HEK293 (cell line): ENCODE measurements around the gene MIA3.

Experiments
- BCL11A ChIP-seq: fragments of 450-650 bp; formaldehyde crosslinking; IDR thresholded peaks from 2 replicates; pipeline ENCODE4 v1.5.1; 2016; ENCODE audit warnings: low read depth, missing biosample characterization, missing genetic modification characterization
- BCL11B ChIP-seq: fragments of 450-650 bp; formaldehyde crosslinking; IDR thresholded peaks from 2 replicates; pipeline ENCODE4 v1.5.1; 2016; ENCODE audit warnings: low read depth, missing biosample characterization, missing genetic modification characterization
- CTCF ChIP-seq: fragments of 450-650 bp; formaldehyde crosslinking; IDR thresholded peaks from 2 replicates; pipeline ENCODE4 v1.5.1; 2016; ENCODE audit warnings: missing biosample characterization, missing genetic modification characterization
- KLF7 ChIP-seq: fragments of 450-650 bp; formaldehyde crosslinking; IDR thresholded peaks from 2 replicates; pipeline ENCODE4 v1.5.1; 2016; ENCODE audit warnings: missing biosample characterization, missing genetic modification characterization, borderline replicate concordance
- MEIS1 ChIP-seq: sonication (generic); formaldehyde crosslinking; IDR thresholded peaks from 2 replicates; pipeline ENCODE4 v1.8.1; 2022; ENCODE audit warnings: missing genetic modification reagents, mild to moderate bottlenecking, borderline replicate concordance
- OSR2 ChIP-seq: fragments of 450-650 bp; formaldehyde crosslinking; IDR thresholded peaks from 2 replicates; pipeline ENCODE4 v1.5.1; 2016; ENCODE audit warnings: missing biosample characterization, missing genetic modification characterization
- PATZ1 ChIP-seq: fragments of 450-650 bp; formaldehyde crosslinking; IDR thresholded peaks from 2 replicates; pipeline ENCODE4 v1.5.1; 2016; ENCODE audit warnings: missing biosample characterization, missing genetic modification characterization
- RBAK ChIP-seq: fragments of 450-650 bp; formaldehyde crosslinking; IDR thresholded peaks from 2 replicates; pipeline ENCODE4 v1.5.1; 2016; ENCODE audit warnings: missing biosample characterization, missing genetic modification characterization
- SCRT2 ChIP-seq: fragments of 450-650 bp; formaldehyde crosslinking; IDR thresholded peaks from 2 replicates; pipeline ENCODE4 v1.5.1; 2016; ENCODE audit warnings: missing biosample characterization, missing genetic modification characterization
- TSHZ1 ChIP-seq: fragments of 450-650 bp; formaldehyde crosslinking; IDR thresholded peaks from 2 replicates; pipeline ENCODE4 v1.5.1; 2016; ENCODE audit warnings: missing biosample characterization, missing genetic modification characterization, borderline replicate concordance
- YY2 ChIP-seq: fragments of 450-650 bp; formaldehyde crosslinking; IDR thresholded peaks from 2 replicates; pipeline ENCODE4 v1.5.1; 2016; ENCODE audit warnings: missing biosample characterization, missing genetic modification characterization
- ZBTB20 ChIP-seq: fragments of 450-650 bp; formaldehyde crosslinking; IDR thresholded peaks from 2 replicates; pipeline ENCODE4 v1.5.1; 2016; ENCODE audit warnings: missing biosample characterization, missing genetic modification characterization
- ZBTB48 ChIP-seq: fragments of 450-650 bp; formaldehyde crosslinking; IDR thresholded peaks from 2 replicates; pipeline ENCODE4 v1.5.1; 2016; ENCODE audit warnings: missing biosample characterization, missing genetic modification characterization
- ZEB2 ChIP-seq: fragments of 450-650 bp; formaldehyde crosslinking; IDR thresholded peaks from 2 replicates; pipeline ENCODE4 v1.5.1; 2016; ENCODE audit warnings: missing biosample characterization, missing genetic modification characterization
- ZNF138 ChIP-seq: fragments of 450-650 bp; formaldehyde crosslinking; IDR thresholded peaks from 2 replicates; pipeline ENCODE4 v1.5.1; 2016; ENCODE audit warnings: missing biosample characterization, missing genetic modification characterization, borderline replicate concordance
- ZNF2 ChIP-seq: fragments of 450-650 bp; formaldehyde crosslinking; IDR thresholded peaks from 2 replicates; pipeline ENCODE4 v1.5.1; 2016; ENCODE audit warnings: missing biosample characterization, missing genetic modification characterization
- ZNF221 ChIP-seq: fragments of 450-650 bp; formaldehyde crosslinking; IDR thresholded peaks from 2 replicates; pipeline ENCODE4 v1.5.1; 2017; ENCODE audit warnings: missing biosample characterization, missing genetic modification characterization, borderline replicate concordance
- ZNF23 ChIP-seq: fragments of 450-650 bp; formaldehyde crosslinking; IDR thresholded peaks from 2 replicates; pipeline ENCODE4 v1.5.1; 2016; ENCODE audit warnings: missing biosample characterization, missing genetic modification characterization, borderline replicate concordance
- ZNF302 ChIP-seq: fragments of 450-650 bp; formaldehyde crosslinking; IDR thresholded peaks from 2 replicates; pipeline ENCODE4 v1.5.1; 2016; ENCODE audit warnings: missing biosample characterization, missing genetic modification characterization, low read depth
- ZNF354C ChIP-seq: fragments of 450-650 bp; formaldehyde crosslinking; IDR thresholded peaks from 2 replicates; pipeline ENCODE4 v1.5.1; 2016; ENCODE audit warnings: missing biosample characterization, missing genetic modification characterization, low read depth, borderline replicate concordance
- ZNF404 ChIP-seq: fragments of 450-650 bp; formaldehyde crosslinking; IDR thresholded peaks from 2 replicates; pipeline ENCODE4 v1.5.1; 2017; ENCODE audit warnings: missing biosample characterization, missing genetic modification characterization
- ZNF473 ChIP-seq: fragments of 450-650 bp; formaldehyde crosslinking; IDR thresholded peaks from 2 replicates; pipeline ENCODE4 v1.5.1; 2017; ENCODE audit warnings: missing biosample characterization, missing genetic modification characterization
- ZNF621 ChIP-seq: fragments of 450-650 bp; formaldehyde crosslinking; IDR thresholded peaks from 2 replicates; pipeline ENCODE4 v1.5.1; 2017; ENCODE audit warnings: missing biosample characterization, missing genetic modification characterization
- ZNF629 ChIP-seq: fragments of 450-650 bp; formaldehyde crosslinking; IDR thresholded peaks from 2 replicates; pipeline ENCODE4 v1.5.1; 2017; ENCODE audit warnings: missing biosample characterization, missing genetic modification characterization
- ZNF704 ChIP-seq: fragments of 450-650 bp; formaldehyde crosslinking; IDR thresholded peaks from 2 replicates; pipeline ENCODE4 v1.5.1; 2016; ENCODE audit warnings: missing biosample characterization, missing genetic modification characterization
- ZNF777 ChIP-seq: fragments of 450-650 bp; formaldehyde crosslinking; IDR thresholded peaks from 2 replicates; pipeline ENCODE4 v1.5.1; 2017; ENCODE audit warnings: missing biosample characterization, missing genetic modification characterization, borderline replicate concordance
- ZSCAN16 ChIP-seq: fragments of 450-650 bp; formaldehyde crosslinking; IDR thresholded peaks from 2 replicates; pipeline ENCODE4 v1.5.1; 2016; ENCODE audit warnings: missing biosample characterization, missing genetic modification characterization

MIA3 gene

GRCh38 chr1:222711319-222712252, 93.7 kb downstream of the MIA3 start (continued):
- TF ChIP-seq ZNF704 (tag by site-specific recombination) (no peak), CTCF (tag by site-specific recombination) (no peak; the same call in 1 of the 2 replicates), KLF7 (tag by site-specific recombination) (no peak), YY2 (no peak), ZNF23 (tag by site-specific recombination) (no peak), ZNF621 (tag by site-specific recombination) (no peak), PATZ1 (tag by site-specific recombination) (peak; percentile 55), TSHZ1 (tag by site-specific recombination) (no peak), ZNF221 (tag by site-specific recombination) (no peak), SCRT2 (tag by site-specific recombination) (peak; percentile 100), OSR2 (tag by site-specific recombination) (no peak), ZNF2 (no peak), ZBTB20 (tag by site-specific recombination) (peak; percentile 75), BCL11A (no peak), RBAK (tag by site-specific recombination) (no peak), ZSCAN16 (tag by site-specific recombination) (no peak), MEIS1 (CRISPR knock-in tag) (no peak), ZNF473 (tag by site-specific recombination) (no peak), ZNF302 (tag by site-specific recombination) (no peak), ZNF629 (tag by site-specific recombination) (no peak), ZNF138 (tag by site-specific recombination) (no peak), ZNF354C (tag by site-specific recombination) (no peak), ZNF404 (no peak), BCL11B (no peak), ZBTB48 (tag by site-specific recombination) (peak; percentile 91), ZNF777 (tag by site-specific recombination) (no peak), ZEB2 (no peak; the same call in 1 of the 2 replicates)
